Measurements from ENCODE around the gene FAM47B.

- TF ChIP-seq TAF1 (IDR thresholded peaks at IDR 0.05; ENCODE audit: borderline replicate concordance, low read depth, low read length) (no peak), POLR2A (IDR thresholded peaks at IDR 0.05; ENCODE audit: low read depth, low read length) (no peak)
Measured at GRCh38 chrX:34978171-34978570, 35.6 kb downstream of the FAM47B start.
